ENCODE results near the gene SH3BGR. TPM values are rescaled to one million over a fixed set of nuclear protein-coding genes. Genes with fewer than 3 reads are reported as not detected.

Gene SH3BGR
- total RNA-seq, 1 experiment from 2014 or later = 4.3 TPM

- no peak for DNase-seq (ENCODE audit: low read depth)
These were observed 4.9 kb downstream of the SH3BGR start for GRCh38 chr21:39456665-39457064.

DNA sequence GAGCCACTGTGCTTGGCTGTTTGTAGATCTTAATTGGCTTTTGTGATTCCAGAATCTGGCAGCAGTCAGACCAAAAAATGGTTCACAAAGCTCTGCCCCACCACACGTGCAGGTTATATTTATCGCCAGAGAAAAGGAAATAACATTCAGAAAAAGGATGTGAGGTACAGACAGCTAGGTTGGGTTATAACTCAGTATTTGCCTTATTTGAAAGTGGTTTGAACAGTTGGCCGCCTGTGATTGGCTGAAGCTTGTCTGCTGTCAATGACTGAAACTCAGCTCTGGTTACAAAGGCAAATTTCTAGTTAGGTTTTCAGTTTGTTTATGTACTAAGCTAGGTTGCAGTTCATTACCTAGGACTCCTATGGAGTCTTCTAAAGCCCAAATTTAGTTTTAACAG, 9.6 kb downstream of the SH3BGR start:
- no peak for DNase-seq (ENCODE audit: low read depth)

GRCh38 chr21:39463308-39463707, 11.5 kb downstream of the SH3BGR start:
- DNase-seq (ENCODE audit: low read depth) = no peak

DNA sequence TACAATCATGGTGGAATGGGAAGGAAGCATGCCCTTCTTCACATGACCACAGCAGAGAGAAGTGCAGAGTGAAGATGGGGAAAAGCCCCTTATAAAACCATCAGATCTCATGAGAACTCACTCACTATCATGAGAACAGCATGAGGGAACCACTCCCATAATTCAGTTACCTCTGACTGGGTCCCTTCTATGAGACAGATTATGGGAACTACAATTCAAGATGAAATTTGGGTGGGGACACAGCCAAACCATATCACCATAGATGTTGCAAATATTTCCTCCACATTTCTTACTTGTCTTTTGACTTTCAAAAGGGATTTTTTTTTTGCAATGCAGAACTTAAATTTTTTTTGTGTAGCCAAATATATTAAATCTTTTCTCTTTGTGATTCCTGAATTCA, 14.8 kb downstream of the SH3BGR start:
- no peak for DNase-seq (ENCODE audit: low read depth)

GRCh38 chr21:39467746-39468145, 16.0 kb downstream of the SH3BGR start:
- no peak for DNase-seq (ENCODE audit: low read depth)

GRCh38 chr21:39468559-39468958, 16.8 kb downstream of the SH3BGR start:
- DNase-seq (ENCODE audit: low read depth) = no peak

DNA sequence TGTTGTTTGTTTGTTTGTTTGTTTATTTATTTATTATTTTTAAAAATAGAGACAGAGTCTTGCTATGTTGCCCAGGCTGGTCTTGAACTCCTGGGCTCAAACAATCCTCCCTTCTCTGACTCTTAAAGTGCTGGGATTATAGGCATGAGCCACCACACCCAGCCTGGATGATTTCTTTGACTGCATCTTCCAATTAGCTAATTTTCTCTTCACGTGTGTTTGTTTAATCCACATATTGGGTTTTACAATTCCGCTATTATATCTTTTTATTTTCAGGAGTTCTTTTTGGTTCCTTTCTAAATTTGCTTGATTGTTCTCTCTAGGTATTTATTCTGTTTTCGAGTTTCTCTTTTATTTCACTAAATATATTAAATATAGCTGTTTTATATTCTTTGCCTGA, 19.8 kb downstream of the SH3BGR start:
- no peak for DNase-seq (ENCODE audit: low read depth)

DNA sequence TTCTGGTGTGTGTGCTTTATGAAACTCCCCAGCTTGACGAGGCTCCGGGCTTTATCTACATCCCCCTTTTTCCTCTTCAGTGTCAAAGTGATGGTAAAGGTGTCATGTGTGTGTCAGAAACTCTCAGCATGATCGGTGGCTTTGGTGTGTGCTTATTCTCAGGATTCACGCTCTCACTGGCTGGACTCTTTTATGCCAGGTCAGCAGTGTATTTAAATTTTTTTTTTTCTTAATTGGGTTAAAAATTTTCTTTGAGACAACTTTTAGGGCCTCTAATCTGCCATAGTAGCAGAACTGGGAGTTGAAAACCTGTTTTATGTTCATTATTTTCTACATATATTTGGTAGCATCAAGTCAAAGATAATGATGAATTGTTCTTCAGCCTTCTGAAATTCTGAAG, 21.0 kb downstream of the SH3BGR start:
- no peak for DNase-seq (ENCODE audit: low read depth)

- DNase-seq (ENCODE audit: low read depth) = no peak
These were observed 22.8 kb downstream of the SH3BGR start for GRCh38 chr21:39474611-39475010.

DNA sequence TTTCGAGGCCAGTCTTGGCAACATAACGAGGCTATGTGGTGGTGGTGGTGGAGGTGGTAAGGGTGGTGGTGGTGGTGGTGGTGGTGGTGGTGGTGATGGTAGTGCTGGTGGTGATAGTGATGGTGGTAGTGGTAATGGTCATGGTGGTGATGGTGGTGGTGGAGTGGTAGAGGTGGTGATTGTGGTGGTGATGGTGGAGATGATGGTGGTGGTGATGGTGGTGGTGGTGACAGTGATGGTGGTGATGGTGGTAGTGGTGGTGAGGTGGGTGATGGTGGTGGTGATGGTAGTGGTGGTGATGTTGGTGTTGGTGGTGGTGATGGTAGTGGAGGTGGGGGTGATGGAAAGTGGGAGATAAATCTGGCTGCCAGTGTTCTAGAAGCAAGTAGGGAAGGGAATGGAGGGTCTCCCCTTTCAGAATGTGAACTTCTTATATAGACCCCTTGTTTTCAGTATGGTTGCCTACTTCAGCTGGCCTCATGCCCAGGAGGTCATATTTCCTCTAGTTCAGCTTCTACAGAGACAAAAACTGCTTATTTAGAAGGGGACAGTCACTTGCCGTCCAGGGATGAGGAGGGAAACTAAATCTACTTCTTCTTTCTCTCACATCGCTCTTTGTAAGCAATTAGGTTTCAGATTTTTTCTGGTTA, 27.5 kb downstream of the SH3BGR start:
- DNase-seq (ENCODE audit: low read depth) = no peak

GRCh38 chr21:39479814-39480182, 28.0 kb downstream of the SH3BGR start:
- DNase-seq (ENCODE audit: low read depth) = no peak

DNA sequence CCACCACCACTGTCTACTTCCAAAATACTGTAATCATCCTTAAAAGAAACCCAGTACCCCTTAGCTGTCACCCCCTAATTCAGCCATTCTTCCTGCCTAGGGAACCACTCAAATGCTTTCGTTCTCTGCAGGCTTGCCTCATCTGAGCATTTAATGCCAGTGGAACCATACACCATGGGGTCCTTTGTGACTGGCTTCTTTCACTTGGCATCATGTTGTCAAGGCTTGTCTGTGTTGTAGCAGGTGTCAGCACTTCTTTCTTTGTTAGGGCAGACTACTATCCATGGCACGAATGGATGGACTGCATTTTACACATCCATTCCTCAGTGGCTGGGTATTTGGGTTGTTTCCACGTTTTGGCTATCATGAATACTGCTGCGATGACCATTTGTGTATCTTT, 28.5 kb downstream of the SH3BGR start:
- no peak for DNase-seq (ENCODE audit: low read depth)

GRCh38 chr21:39481886-39482285, 30.1 kb downstream of the SH3BGR start:
- no peak for DNase-seq (ENCODE audit: low read depth)

GRCh38 chr21:39483917-39484316, 32.1 kb downstream of the SH3BGR start:
- peak; percentile 58 for DNase-seq (ENCODE audit: low read depth)

DNA sequence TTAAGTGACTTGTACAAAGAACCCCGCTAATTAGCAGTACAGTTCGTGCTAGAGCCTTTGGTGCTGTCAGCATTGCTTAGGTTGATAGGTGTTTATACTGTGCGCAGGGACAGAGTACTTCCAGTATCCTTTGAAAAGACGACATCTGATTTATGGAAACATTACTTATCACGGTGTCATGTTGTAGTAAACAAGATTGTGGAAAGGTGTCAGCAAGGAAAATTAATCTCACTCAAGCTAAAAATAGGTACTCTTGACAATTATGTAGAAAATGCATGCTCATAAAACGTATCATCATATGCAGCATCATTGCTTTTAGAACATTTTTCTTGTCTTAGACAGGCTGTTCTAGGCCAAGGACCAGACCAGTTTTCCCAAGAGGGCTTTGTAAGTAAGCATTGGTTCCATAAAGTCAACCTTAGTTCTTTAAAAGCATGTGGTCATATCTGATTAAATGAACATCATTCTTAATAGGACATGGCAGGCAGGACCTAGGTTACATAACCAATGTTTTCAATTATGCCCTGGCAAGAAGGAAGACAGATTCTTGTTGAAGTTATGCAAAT, 33.0 kb downstream of the SH3BGR start:
- no peak for DNase-seq (ENCODE audit: low read depth)

DNA sequence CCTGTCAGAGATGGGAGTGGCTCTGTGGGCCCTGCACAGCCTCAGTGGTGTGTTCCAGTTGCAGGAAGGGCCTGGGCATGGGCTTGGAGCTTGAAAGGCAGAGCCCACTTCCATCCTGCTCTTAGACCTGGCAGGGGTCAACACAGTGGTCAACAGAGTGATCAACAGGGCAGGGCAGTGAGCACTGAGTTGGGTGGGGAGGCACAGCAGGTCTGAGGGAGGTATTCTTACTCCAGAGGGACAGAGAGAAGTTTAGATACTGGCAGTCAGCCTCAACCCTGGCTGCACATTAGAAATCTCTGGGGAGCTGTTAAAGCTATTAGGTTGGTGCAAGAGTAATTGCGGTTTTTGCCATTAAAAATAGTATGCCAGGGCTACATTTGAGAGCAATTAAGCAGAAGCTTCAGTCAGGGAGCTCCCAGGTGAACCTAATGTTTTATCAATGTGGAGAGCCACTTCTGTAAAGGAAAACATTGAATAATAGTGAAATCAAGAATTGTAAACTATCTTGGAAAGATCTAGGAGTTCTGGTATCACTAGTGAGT, 37.7 kb downstream of the SH3BGR start:
- DNase-seq (ENCODE audit: low read depth) = no peak

DNA sequence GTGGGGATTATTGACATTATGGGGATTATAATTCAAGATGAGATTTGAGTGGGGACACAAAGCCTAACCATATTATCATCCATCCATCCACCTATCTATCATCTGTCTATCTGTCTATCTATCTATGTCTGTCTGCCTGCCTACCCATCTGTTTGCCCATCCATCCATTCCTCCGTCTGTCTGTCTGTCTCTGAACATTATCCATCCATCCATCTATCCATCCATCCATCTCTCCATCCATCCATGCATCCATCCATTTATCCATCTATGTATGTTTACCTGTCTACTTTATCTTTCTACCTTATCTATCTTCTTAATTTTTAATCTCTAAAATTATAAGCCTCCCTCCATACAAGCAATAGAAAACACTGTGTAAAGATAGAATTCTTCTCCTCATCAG, 47.4 kb downstream of the SH3BGR start:
- DNase-seq (ENCODE audit: low read depth) = no peak

DNA sequence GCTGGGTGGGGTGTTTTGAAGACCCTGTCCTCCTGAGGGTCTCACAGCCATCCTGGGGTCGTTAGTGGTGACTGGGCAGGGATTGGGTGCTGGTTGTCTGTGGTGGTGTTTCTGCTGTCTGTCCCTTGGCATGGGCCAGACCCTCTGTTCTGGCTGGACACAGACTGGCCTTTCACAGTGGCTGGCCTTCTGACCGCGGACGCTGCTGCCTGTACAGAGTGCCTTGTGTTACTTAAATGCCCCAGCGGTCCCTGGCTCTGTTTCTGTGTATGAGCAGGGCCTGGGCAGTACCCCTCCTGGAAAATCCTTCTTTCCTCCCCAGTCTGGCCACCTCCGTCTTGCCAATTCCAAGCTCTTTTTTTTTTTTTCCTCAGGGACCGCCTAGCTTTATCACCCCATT, 50.9 kb downstream of the SH3BGR start:
- DNase-seq (ENCODE audit: low read depth) = no peak

DNA sequence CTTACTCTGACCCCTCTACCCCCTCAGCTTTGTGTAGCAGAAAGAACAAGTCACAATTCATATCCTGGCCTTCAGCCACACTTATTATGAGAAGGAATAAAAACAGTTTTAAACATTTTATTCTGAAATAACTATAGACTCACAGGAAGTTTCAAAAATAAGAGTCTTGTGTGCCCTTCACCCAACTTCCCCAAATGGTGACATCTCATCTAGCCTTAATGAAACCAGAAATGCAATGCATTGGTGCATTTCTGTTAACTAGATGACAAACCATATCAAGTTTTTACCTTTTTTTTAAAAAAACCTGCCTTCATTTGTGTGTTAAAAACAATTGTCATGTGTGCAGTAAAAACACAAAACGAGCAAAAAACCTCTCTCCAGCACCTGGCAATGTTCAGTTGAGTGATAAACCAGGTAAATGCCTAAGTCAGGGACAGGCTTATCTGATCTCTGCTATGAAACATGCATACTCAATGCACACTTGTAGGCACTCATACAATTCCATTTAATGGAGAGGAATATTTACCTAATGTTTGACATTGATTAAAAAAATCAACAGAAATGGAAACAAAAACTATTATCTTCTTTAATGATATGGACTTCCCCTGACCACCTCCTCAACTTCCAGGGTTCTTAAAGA, 51.5 kb downstream of the SH3BGR start:
- DNase-seq (ENCODE audit: low read depth) = no peak

DNA sequence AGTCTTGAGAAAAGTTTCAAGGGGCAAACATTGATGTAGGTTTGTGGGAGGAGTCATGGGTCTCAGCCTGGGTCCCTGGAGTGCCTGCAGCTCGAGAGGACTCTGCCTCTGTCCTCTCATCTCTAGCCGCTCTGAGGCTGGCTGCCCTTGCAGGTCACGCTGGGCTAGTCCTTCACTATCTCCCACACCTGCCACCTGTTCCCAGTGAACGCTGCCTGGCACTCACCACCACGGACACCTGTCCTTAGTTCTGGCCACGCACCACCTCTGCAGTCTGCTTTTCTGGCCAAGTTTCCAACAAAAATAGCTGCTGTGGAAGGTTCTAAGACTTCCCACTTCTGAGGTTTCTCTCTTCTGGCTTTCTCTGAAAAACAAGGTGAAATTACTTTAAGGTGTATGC, 52.5 kb downstream of the SH3BGR start:
- DNase-seq (ENCODE audit: low read depth) = no peak

DNA sequence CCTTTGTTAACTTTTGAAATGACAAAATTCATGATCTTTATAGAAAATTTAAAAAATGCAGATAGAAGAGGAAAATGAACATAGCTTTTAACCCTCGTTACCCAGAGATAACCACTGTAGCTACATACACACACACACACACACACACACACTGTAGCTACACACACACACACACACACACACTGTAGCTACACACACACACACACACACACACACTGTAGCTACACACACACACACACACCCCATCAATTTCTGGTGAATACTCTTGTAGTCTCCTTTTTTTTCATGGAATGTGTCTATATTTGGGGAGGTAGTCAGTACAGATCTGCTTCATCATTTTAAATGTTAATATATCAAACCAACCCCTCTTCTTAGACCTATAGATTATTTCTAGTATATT, 58.5 kb downstream of the SH3BGR start:
- DNase-seq (ENCODE audit: low read depth) = no peak

GRCh38 chr21:39511102-39511501, 59.3 kb downstream of the SH3BGR start:
- DNase-seq (ENCODE audit: low read depth) = no peak

DNA sequence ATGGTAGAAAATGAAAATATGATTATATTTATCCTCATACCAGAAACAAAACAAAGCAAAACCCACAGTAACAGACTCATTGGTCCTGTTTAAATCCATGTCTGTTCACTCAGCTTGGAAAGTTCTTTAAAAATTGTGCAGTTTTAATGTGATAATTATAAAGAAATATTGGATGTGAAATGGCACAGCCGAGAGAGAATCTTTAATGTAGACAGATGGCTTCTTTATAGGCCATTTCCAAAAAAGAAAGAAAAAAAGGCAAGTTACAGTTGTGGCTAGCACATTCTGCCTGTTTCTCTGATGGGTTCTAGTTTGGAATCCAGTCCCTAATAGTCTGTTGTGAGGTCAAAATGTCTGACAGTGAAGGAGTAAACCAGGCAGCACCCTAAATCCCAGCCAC, 62.0 kb downstream of the SH3BGR start:
- no peak for DNase-seq (ENCODE audit: low read depth)
